Measurements from ENCODE around the gene MRPL16. TPM values are rescaled to one million over a fixed set of nuclear protein-coding genes. Genes with fewer than 3 reads are reported as not detected.

Gene MRPL16
- total RNA-seq, 1 experiment from 2014 or later: 78.9 TPM

DNA sequence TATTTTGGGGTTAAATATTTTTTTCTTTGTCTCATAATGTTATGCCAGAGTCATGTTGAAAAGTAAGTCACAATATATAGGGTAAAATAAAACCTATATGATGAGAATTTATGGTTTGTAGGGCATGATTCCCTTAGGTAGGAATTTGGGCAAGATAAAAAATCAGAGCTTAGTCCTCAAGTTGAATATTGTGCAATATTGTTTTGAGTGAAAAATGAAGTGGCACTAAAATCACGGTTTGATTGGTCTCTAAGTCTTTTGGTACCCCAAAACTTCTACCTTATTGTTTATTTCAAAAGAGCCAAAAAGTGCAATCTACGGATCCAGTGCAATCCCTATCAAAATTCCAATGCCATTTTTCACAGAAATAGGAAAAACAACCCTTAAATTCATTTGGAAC lies 1.6 kb upstream of the MRPL16 start:
- Mint-ChIP-seq H3K27me3 (ENCODE audit: low read depth) (no peaks in the 10 kb centered on the region), H3K4me1 (peaks cover 62% of the 10 kb centered on the region), H3K36me3 (peaks cover 12% of the 10 kb centered on the region), H3K27ac (no peak overlapping the region), H3K9me3 (no peaks in the 10 kb centered on the region), H3K4me3 (no peak overlapping the region)
- CTCF ChIA-PET: interaction anchor here (3.3 kb wide), 1 partner anchor 57 kb away, joined by 18 read pairs; the partner anchor contains the start of gene STX3
- no peak for TF ChIP-seq ZNF232 (CRISPR knock-in tag; IDR thresholded peaks at IDR 0.05)
- no peak for TF ChIP-seq OVOL2 (CRISPR knock-in tag; IDR thresholded peaks at IDR 0.05; ENCODE audit: borderline replicate concordance)
- TF ChIP-seq, protein P1, sequence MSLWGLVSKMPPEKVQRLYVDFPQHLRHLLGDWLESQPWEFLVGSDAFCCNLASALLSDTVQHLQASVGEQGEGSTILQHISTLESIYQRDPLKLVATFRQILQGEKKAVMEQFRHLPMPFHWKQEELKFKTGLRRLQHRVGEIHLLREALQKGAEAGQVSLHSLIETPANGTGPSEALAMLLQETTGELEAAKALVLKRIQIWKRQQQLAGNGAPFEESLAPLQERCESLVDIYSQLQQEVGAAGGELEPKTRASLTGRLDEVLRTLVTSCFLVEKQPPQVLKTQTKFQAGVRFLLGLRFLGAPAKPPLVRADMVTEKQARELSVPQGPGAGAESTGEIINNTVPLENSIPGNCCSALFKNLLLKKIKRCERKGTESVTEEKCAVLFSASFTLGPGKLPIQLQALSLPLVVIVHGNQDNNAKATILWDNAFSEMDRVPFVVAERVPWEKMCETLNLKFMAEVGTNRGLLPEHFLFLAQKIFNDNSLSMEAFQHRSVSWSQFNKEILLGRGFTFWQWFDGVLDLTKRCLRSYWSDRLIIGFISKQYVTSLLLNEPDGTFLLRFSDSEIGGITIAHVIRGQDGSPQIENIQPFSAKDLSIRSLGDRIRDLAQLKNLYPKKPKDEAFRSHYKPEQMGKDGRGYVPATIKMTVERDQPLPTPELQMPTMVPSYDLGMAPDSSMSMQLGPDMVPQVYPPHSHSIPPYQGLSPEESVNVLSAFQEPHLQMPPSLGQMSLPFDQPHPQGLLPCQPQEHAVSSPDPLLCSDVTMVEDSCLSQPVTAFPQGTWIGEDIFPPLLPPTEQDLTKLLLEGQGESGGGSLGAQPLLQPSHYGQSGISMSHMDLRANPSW (CRISPR knock-in tag; conservative IDR thresholded peaks at IDR 0.05; ENCODE audit: low read depth): no peak
- TF ChIP-seq, protein P2, sequence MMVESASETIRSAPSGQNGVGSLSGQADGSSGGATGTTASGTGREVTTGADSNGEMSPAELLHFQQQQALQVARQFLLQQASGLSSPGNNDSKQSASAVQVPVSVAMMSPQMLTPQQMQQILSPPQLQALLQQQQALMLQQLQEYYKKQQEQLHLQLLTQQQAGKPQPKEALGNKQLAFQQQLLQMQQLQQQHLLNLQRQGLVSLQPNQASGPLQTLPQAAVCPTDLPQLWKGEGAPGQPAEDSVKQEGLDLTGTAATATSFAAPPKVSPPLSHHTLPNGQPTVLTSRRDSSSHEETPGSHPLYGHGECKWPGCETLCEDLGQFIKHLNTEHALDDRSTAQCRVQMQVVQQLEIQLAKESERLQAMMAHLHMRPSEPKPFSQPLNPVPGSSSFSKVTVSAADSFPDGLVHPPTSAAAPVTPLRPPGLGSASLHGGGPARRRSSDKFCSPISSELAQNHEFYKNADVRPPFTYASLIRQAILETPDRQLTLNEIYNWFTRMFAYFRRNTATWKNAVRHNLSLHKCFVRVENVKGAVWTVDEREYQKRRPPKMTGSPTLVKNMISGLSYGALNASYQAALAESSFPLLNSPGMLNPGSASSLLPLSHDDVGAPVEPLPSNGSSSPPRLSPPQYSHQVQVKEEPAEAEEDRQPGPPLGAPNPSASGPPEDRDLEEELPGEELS (CRISPR knock-in tag; IDR thresholded peaks at IDR 0.05): no peak
- no peak for TF ChIP-seq ETV6 (CRISPR knock-in tag; IDR thresholded peaks at IDR 0.05)
- TF ChIP-seq, protein P3, sequence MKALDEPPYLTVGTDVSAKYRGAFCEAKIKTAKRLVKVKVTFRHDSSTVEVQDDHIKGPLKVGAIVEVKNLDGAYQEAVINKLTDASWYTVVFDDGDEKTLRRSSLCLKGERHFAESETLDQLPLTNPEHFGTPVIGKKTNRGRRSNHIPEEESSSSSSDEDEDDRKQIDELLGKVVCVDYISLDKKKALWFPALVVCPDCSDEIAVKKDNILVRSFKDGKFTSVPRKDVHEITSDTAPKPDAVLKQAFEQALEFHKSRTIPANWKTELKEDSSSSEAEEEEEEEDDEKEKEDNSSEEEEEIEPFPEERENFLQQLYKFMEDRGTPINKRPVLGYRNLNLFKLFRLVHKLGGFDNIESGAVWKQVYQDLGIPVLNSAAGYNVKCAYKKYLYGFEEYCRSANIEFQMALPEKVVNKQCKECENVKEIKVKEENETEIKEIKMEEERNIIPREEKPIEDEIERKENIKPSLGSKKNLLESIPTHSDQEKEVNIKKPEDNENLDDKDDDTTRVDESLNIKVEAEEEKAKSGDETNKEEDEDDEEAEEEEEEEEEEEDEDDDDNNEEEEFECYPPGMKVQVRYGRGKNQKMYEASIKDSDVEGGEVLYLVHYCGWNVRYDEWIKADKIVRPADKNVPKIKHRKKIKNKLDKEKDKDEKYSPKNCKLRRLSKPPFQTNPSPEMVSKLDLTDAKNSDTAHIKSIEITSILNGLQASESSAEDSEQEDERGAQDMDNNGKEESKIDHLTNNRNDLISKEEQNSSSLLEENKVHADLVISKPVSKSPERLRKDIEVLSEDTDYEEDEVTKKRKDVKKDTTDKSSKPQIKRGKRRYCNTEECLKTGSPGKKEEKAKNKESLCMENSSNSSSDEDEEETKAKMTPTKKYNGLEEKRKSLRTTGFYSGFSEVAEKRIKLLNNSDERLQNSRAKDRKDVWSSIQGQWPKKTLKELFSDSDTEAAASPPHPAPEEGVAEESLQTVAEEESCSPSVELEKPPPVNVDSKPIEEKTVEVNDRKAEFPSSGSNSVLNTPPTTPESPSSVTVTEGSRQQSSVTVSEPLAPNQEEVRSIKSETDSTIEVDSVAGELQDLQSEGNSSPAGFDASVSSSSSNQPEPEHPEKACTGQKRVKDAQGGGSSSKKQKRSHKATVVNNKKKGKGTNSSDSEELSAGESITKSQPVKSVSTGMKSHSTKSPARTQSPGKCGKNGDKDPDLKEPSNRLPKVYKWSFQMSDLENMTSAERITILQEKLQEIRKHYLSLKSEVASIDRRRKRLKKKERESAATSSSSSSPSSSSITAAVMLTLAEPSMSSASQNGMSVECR (CRISPR knock-in tag; IDR thresholded peaks at IDR 0.05; ENCODE audit: borderline replicate concordance): no peak
- no peak for TF ChIP-seq ZNF121 (CRISPR knock-in tag; IDR thresholded peaks at IDR 0.05)
- TF ChIP-seq ZNF138 (CRISPR knock-in tag; conservative IDR thresholded peaks at IDR 0.05): no peak
- TF ChIP-seq ATF1 (CRISPR knock-in tag; IDR thresholded peaks at IDR 0.05): no peak
- ATAC-seq: no peak
- DNase-seq (ENCODE audit: low spot score): no peak
- POLR2A ChIA-PET: no interaction called here

DNA sequence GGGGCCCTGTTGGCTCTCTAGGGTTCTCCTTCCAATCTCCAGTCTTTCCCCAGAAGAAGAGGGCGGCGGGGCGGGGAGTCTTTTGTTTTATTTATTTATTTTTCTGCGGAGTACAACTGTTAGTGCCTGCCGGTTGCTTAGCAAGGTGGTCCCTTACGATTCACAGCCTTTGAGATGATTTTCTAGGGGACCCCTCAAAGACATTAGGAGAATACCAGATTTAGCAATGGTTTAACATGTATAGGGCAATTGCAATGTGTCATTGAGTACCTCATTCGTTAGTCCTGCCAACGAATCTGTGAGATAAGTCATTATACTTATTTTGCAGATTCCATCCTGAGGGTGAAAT lies 307 bp upstream of the MRPL16 start:
- POLR2A ChIA-PET: interaction anchor here (0.6 to 1.4 kb wide), 3 partner anchors 9 to 156 kb away, joined by 3 to 6 read pairs (median 4); partner anchors contain the start of gene PATL1
- Mint-ChIP-seq H3K4me3 (peak overlapping the region; percentile 92), H3K36me3 (peaks cover 24% of the 10 kb centered on the region), H3K4me1 (peaks cover 49% of the 10 kb centered on the region), H3K27ac (peak overlapping the region; percentile 75), H3K27me3 (ENCODE audit: low read depth) (no peaks in the 10 kb centered on the region), H3K9me3 (no peaks in the 10 kb centered on the region)
- TF ChIP-seq CBFB (CRISPR knock-in tag; IDR thresholded peaks at IDR 0.05; ENCODE audit: low read depth): no peak
- TF ChIP-seq, protein P4, sequence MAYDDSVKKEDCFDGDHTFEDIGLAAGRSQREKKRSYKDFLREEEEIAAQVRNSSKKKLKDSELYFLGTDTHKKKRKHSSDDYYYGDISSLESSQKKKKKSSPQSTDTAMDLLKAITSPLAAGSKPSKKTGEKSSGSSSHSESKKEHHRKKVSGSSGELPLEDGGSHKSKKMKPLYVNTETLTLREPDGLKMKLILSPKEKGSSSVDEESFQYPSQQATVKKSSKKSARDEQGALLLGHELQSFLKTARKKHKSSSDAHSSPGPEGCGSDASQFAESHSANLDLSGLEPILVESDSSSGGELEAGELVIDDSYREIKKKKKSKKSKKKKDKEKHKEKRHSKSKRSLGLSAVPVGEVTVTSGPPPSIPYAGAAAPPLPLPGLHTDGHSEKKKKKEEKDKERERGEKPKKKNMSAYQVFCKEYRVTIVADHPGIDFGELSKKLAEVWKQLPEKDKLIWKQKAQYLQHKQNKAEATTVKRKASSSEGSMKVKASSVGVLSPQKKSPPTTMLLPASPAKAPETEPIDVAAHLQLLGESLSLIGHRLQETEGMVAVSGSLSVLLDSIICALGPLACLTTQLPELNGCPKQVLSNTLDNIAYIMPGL (CRISPR knock-in tag; IDR thresholded peaks at IDR 0.05): 0 out of 2 replicates have a peak, but pooled peaks have one; percentile 7
- no peak for TF ChIP-seq IRF2 (CRISPR knock-in tag; IDR thresholded peaks at IDR 0.05; ENCODE audit: borderline replicate concordance, low read depth)
- ATAC-seq: no peak
- DNase-seq (ENCODE audit: low spot score): no peak
- CTCF ChIA-PET: interaction anchor here (0.9 to 3.3 kb wide), 3 partner anchors 56 to 753 kb away, joined by 3 to 18 read pairs (median 7); partner anchors contain the start of gene STX3
